ENCODE measurements around the gene KRTAP10-1.

DNA sequence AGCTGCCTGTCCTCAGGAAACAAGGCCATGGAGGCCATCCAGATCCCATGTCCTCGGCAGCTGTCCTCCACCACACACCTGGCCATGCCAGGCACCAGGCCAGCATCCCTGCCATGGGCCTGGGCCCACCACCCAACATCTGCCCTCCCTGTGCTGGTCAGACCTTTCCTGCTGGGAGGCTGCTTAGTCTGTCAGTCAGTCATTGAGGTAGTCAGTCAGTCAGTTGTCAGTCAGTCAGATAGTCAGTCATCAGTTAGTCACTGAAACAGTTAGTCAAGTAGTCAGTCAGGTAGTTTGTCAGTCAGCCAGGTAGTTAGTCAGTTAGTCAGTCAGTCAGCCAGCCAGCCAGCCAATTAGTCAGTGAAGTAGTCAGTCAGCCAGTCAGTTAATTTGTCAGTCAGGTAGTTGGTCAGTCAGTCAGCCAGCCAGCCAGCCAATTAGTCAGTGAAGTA, 17.2 kb downstream of the KRTAP10-1 start:
- TF ChIP-seq CTCF (IDR thresholded peaks at IDR 0.05; ENCODE audit: low read depth, low read length, missing input control) (no peak), YY1 (IDR thresholded peaks at IDR 0.05) (no peak), RAD21 (IDR thresholded peaks at IDR 0.05) (no peak), GABPA (IDR thresholded peaks at IDR 0.05 in 1 of 2, conservative IDR thresholded peaks at IDR 0.05 in 1 of 2) (no peak)
- TF ChIP-seq, protein P1, sequence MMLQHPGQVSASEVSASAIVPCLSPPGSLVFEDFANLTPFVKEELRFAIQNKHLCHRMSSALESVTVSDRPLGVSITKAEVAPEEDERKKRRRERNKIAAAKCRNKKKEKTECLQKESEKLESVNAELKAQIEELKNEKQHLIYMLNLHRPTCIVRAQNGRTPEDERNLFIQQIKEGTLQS (IDR thresholded peaks at IDR 0.05), result no peak
- TF ChIP-seq, protein P2, sequence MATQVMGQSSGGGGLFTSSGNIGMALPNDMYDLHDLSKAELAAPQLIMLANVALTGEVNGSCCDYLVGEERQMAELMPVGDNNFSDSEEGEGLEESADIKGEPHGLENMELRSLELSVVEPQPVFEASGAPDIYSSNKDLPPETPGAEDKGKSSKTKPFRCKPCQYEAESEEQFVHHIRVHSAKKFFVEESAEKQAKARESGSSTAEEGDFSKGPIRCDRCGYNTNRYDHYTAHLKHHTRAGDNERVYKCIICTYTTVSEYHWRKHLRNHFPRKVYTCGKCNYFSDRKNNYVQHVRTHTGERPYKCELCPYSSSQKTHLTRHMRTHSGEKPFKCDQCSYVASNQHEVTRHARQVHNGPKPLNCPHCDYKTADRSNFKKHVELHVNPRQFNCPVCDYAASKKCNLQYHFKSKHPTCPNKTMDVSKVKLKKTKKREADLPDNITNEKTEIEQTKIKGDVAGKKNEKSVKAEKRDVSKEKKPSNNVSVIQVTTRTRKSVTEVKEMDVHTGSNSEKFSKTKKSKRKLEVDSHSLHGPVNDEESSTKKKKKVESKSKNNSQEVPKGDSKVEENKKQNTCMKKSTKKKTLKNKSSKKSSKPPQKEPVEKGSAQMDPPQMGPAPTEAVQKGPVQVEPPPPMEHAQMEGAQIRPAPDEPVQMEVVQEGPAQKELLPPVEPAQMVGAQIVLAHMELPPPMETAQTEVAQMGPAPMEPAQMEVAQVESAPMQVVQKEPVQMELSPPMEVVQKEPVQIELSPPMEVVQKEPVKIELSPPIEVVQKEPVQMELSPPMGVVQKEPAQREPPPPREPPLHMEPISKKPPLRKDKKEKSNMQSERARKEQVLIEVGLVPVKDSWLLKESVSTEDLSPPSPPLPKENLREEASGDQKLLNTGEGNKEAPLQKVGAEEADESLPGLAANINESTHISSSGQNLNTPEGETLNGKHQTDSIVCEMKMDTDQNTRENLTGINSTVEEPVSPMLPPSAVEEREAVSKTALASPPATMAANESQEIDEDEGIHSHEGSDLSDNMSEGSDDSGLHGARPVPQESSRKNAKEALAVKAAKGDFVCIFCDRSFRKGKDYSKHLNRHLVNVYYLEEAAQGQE (IDR thresholded peaks at IDR 0.05), result no peak
- TF ChIP-seq, protein P3, sequence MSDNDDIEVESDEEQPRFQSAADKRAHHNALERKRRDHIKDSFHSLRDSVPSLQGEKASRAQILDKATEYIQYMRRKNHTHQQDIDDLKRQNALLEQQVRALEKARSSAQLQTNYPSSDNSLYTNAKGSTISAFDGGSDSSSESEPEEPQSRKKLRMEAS (IDR thresholded peaks at IDR 0.05), result no peak

Data from liver (tissue), 3 donors.